ENCODE measurements around the gene DRC1.

The DRC1 gene

GRCh38 chr2:26479789-26480565 is 78.3 kb downstream of the DRC1 start:
- no peak overlapping the region for H3K27ac ChIP-seq
- no peak for TF ChIP-seq CTCF (conservative IDR thresholded peaks at IDR 0.05)

GRCh38 chr2:26480566-26481423 is 79.1 kb downstream of the DRC1 start:
- no peak for TF ChIP-seq CTCF (conservative IDR thresholded peaks at IDR 0.05)
- peak overlapping the region; percentile 52 for H3K27ac ChIP-seq

- H3K27ac ChIP-seq = peak overlapping the region; percentile 52
- TF ChIP-seq CTCF (conservative IDR thresholded peaks at IDR 0.05) = no peak
Measured at GRCh38 chr2:26481706-26482105, 80.0 kb downstream of the DRC1 start.

GRCh38 chr2:26482211-26483026 is 80.7 kb downstream of the DRC1 start:
- TF ChIP-seq CTCF (conservative IDR thresholded peaks at IDR 0.05) = no peak
- peak overlapping the region; percentile 52 for H3K27ac ChIP-seq

GRCh38 chr2:26483027-26483326 is 81.3 kb downstream of the DRC1 start:
- no peak for TF ChIP-seq CTCF (conservative IDR thresholded peaks at IDR 0.05)

GRCh38 chr2:26483516-26483915 is 81.8 kb downstream of the DRC1 start:
- H3K27ac ChIP-seq = no peak overlapping the region
- TF ChIP-seq CTCF (conservative IDR thresholded peaks at IDR 0.05) = no peak

More at GRCh38 chr2:26483027-26483326, 81.3 kb downstream of the DRC1 start:
- no peak overlapping the region for H3K27ac ChIP-seq

All from VCaP (cell line).